GM12878 (cell line): Measurements from ENCODE around the gene TTC31. TPM values are rescaled to one million over a fixed set of nuclear protein-coding genes. Genes with fewer than 3 reads are reported as not detected.

Experiments used
- ATAC-seq: fragments of 200-7000 bp; cut with Tn5 transposase; 3 replicates; pipeline ENCODE4 v1.9.1; 2020; ENCODE audit warnings: mild to moderate bottlenecking, moderate library complexity
- BruUV-seq: library from RNA; stranded (reverse); fragments of 400-500 nt; replicated peaks from 2 replicates; lab custom pipeline; 2021; lab: Mats Ljungman, UMichigan
- CTCF ChIA-PET: fragments of 300-600 bp; sonication (Branson Sonifier 250); formaldehyde crosslinking; extraction: SDS; loops from one replicate; lab custom pipeline; 2021; ENCODE audit warnings: inconsistent platforms; lab: Yijun Ruan, JAX
- POLR2A ChIA-PET: fragments of 350-600 bp; formaldehyde crosslinking; extraction: SDS; loops from one replicate; lab custom pipeline; 2021; ENCODE audit warnings: inconsistent platforms; lab: Charles Lee
- RAD21 ChIA-PET: fragments of 300-600 bp; sonication (Branson Sonifier 250); formaldehyde crosslinking; loops from one replicate; lab custom pipeline; 2023; ENCODE audit warnings: antibody characterized with exemption; ENCODE audit not compliant: unreplicated experiment; lab: Charles Lee
- SMC1A ChIA-PET: fragments of 300-600 bp; sonication (Branson Sonifier 250); formaldehyde crosslinking; loops from one replicate; lab custom pipeline; 2023; ENCODE audit not compliant: unreplicated experiment, uncharacterized antibody; lab: Charles Lee
- DNase-seq: peaks from one replicate; pipeline ENCODE4 v3.0.0-alpha.2; 2011; ENCODE audit warnings: low read depth, low spot score
- FAIRE-seq: peaks from 3 replicates; lab custom pipeline; 2011; peaks lifted over from hg19 to GRCh38; lab: Jason Lieb, UNC
- H2AFZ ChIP-seq: 2 replicates; pipeline ENCODE4 v1.6.0; 2011; ENCODE audit warnings: low read depth, low read length, control low read depth; ENCODE audit not compliant: control insufficient read depth
- H3K27ac ChIP-seq: 2 replicates; pipeline ENCODE4 v1.5.1; 2011; ENCODE audit warnings: control low read depth; ENCODE audit not compliant: control insufficient read depth, insufficient read depth
- H3K27me3 ChIP-seq, 2 experiments: replicated peaks in 1 of 2; 2 replicates each; pipeline versions ENCODE4 v1.6.0 to v1.6.1; 2011; ENCODE audit warnings: low read length in 1 of 2; ENCODE audit not compliant: control insufficient read depth in 2 of 2, insufficient read depth in 2 of 2
- H3K36me3 ChIP-seq, 2 experiments: 2 replicates each; pipeline ENCODE4 v1.5.1; 2011; ENCODE audit warnings: low read length in 1 of 2; ENCODE audit not compliant: control insufficient read depth in 2 of 2, insufficient read depth in 2 of 2
- H3K4me1 ChIP-seq: 2 replicates; pipeline ENCODE4 v1.6.1; 2011; ENCODE audit warnings: mild to moderate bottlenecking, low read length, moderate library complexity, mixed read lengths; ENCODE audit not compliant: control insufficient read depth, insufficient read depth
- H3K4me2 ChIP-seq: 2 replicates; pipeline ENCODE4 v1.6.0; 2011; ENCODE audit warnings: control low read depth; ENCODE audit not compliant: control insufficient read depth, insufficient read depth
- H3K4me3 ChIP-seq: fragments of 200-600 bp; sonication (generic); 2 replicates; pipeline ENCODE4 v1.5.1; 2016
- H3K79me2 ChIP-seq: 2 replicates; pipeline ENCODE4 v1.6.0; 2011; ENCODE audit warnings: low read length; ENCODE audit not compliant: control insufficient read depth, insufficient read depth
- H3K9ac ChIP-seq: 2 replicates; pipeline ENCODE4 v1.8.0; 2011; ENCODE audit warnings: low read length, control low read depth, mixed read lengths; ENCODE audit not compliant: control insufficient read depth, insufficient read depth
- H3K9me3 ChIP-seq: replicated peaks from 3 replicates; pipeline ENCODE4 v1.5.1; 2011; ENCODE audit warnings: mild to moderate bottlenecking, low read length; ENCODE audit not compliant: control insufficient read depth, insufficient read depth
- H4K20me1 ChIP-seq: 2 replicates; pipeline ENCODE4 v1.6.0; 2011; ENCODE audit not compliant: control insufficient read depth, insufficient read depth
- HDAC6 ChIP-seq: fragments of 200-600 bp; sonication (generic); IDR thresholded peaks from one replicate; pipeline ENCODE4 v1.8.0; 2017; ENCODE audit warnings: antibody characterized with exemption; ENCODE audit not compliant: unreplicated experiment
- POLR2A ChIP-seq: IDR thresholded peaks from 2 replicates; pipeline ENCODE4 v1.6.1; 2011; ENCODE audit warnings: low read depth, mild to moderate bottlenecking, low read length
- ZNF687 ChIP-seq: fragments of 450-650 bp; IDR thresholded peaks from 2 replicates; pipeline ENCODE4 v1.6.1; 2017; ENCODE audit warnings: mild to moderate bottlenecking, moderate library complexity
- WGBS: methylation state at CpG from one replicate; pipeline ENCODE4 v1.1.6; 2016; ENCODE audit warnings: low lambda C conversion rate; ENCODE audit not compliant: insufficient replicate concordance, insufficient coverage; ENCODE audit errors: missing lambda C conversion rate; 5-methylcytosine and 5-hydroxymethylcytosine counted together
- in situ Hi-C: fragments of 300-500 bp; cut with MboI; formaldehyde crosslinking; loops from 9 replicates; pipeline ENCODE4 v1.14.3; 2018; ENCODE audit warnings: mixed read lengths
- intact Hi-C: fragments of 100-400 bp; cut with micrococcal nuclease; formaldehyde crosslinking; loops from one replicate; pipeline ENCODE4 v1.14.2; 2022; ENCODE audit not compliant: unreplicated experiment
- polyA plus RNA-seq, 11 experiments: library from polyadenylated mRNA; depleted of rRNA in 4 of 11; unstranded in 6 of 11; stranded (reverse) in 5 of 11; fragments of >200 nt; fragmentation: Nextera tagmentation in 4 of 11; fragmentation: Illumina TruSeq in 1 of 11; extraction: Ambion mirVana in 4 of 11; extraction: Trizol in 1 of 11; gene quantifications; 1 replicate in 1 of 11; 2 replicates in 10 of 11; pipeline versions ENCODE4 v1.2.1 to v1.2.3, GENCODE V29; 2011 to 2016; ENCODE audit warnings: inconsistent platforms in 2 of 11, missing spikeins in 2 of 11, low read depth in 1 of 11
- total RNA-seq, 4 experiments: library from RNA; depleted of rRNA in 3 of 4; stranded (reverse); fragments of >200 nt in 3 of 4; fragmentation: Illumina TruSeq in 1 of 4; extraction: Trizol in 1 of 4; gene quantifications; 2 replicates each; pipeline versions ENCODE4 v1.2.1 to v1.2.3, GENCODE V29; 2013 to 2021

Gene TTC31
- total and polyA plus RNA-seq, 10 of the 15 experiments (the other 5 are each of a cell fraction or from before 2014, with no cell fraction given), result 6.5 to 34.9 (median 25.9) TPM

- DNase-seq (no peak), FAIRE-seq (no peak), ATAC-seq (no peak)
- TF ChIP-seq ZNF687 (no peak), HDAC6 (peak; percentile 55), POLR2A (0 out of 2 replicates have a peak, but pooled peaks have one; percentile 8)
- Histone ChIP-seq H2AFZ (no peak within 1 kb of the TSS), H3K36me3 (no peaks in the 10 kb centered on the region), H3K79me2 (no peaks in the 10 kb centered on the region), H4K20me1 (no peaks in the 10 kb centered on the region), H3K4me2 (peak within 1 kb of the TSS; percentile 46), H3K9ac (no peak within 1 kb of the TSS), H3K4me3 (peak within 1 kb of the TSS; percentile 57; the same call in 1 of the 2 replicates), H3K4me1 (peaks cover 15% of the 10 kb centered on the region), H3K9me3 (no peaks in the 10 kb centered on the region), H3K27ac (no peak within 1 kb of the TSS), H3K27me3 (peaks cover 15 to 25% of the 10 kb centered on the region in 2 experiments; a peak in 3 of 4 replicates)
- CTCF ChIA-PET, result interaction anchor here (0.6 to 13.9 kb wide), 2 partner anchors 77 to 87 kb away, joined by 4 to 231 read pairs; no protein-coding TSS in a partner anchor
- POLR2A ChIA-PET, result no interaction called here
- RAD21 ChIA-PET, result interaction anchor here (1.7 to 2.6 kb wide), 2 partner anchors 45 to 89 kb away, joined by 4 to 10 read pairs; partner anchors contain the start of gene INO80B
- BruUV-seq, result no TSS peak
- 44% methylated on average over 52 of the region's 65 CpGs for WGBS
- intact Hi-C loops (no loop called here), in situ Hi-C loops (no loop called here)
- SMC1A ChIA-PET, result interaction anchor here (1.3 to 7.0 kb wide), 2 partner anchors 58 to 87 kb away, joined by 3 to 71 read pairs; no protein-coding TSS in a partner anchor
Observed at GRCh38 chr2:74499267-74499939, 16.5 kb downstream of the TTC31 start, which contains the start of gene LBX2. TSS of gene LBX2 (minus strand) at chr2:74499603. CDS start at chr2:74499537, 66 bp downstream.
